Measurements from ENCODE around the gene SLC50A1. TPM values are rescaled to one million over a fixed set of nuclear protein-coding genes. Genes with fewer than 3 reads are reported as not detected.
A peak's percentile ranks its signal among the peaks of the same experiment; 100 is the strongest.

The SLC50A1 gene
- polyA plus RNA-seq (2011; rRNA removed) (39.5 and 47.4 TPM in 2 replicates), polyA minus RNA-seq (2011; rRNA and poly(A)+ RNA removed) (20.7 and 33.1 TPM in 2 replicates)

- peak; percentile 73 for DNase-seq (ENCODE audit: low read depth)
- CTCF ChIA-PET = interaction anchor here (0.6 to 4.2 kb wide), 8 partner anchors 10 to 50 kb away, joined by 3 to 19 read pairs (median 8); partner anchors contain the start of gene KRTCAP2
Measured at GRCh38 chr1:155135415-155136028, at the start of gene SLC50A1. Gene SLC50A1 (plus strand): TSS chr1:155135852. CDS start chr1:155135912, 60 bp downstream.

GRCh38 chr1:155086128-155086741 lies 49.4 kb upstream of the SLC50A1 start:
- no peaks in the 10 kb centered on the region for H3K36me3 ChIP-seq (ENCODE audit: control insufficient read depth, insufficient read depth, low read length)
- peak; percentile 97 for TF ChIP-seq CTCF (IDR thresholded peaks at IDR 0.05; ENCODE audit: insufficient read depth, low read depth, low read length)
- no peak overlapping the region for H3K4me3 ChIP-seq (ENCODE audit: low read depth, low read length)
- ChIA-PET CTCF (interaction anchor here (0.6 to 4.7 kb wide), 21 partner anchors 10 to 606 kb away, joined by 3 to 147 read pairs (median 10); partner anchors contain the start of genes ADAM15, EFNA4, KRTCAP2 and PBXIP1), POLR2A (no interaction called here)
- peaks cover 23% of the 10 kb centered on the region for H3K27me3 ChIP-seq (ENCODE audit: control insufficient read depth, insufficient read depth, low read length)
- DNase-seq (ENCODE audit: low read depth) = no peak

More at GRCh38 chr1:155135415-155136028, at the start of gene SLC50A1:
- Histone ChIP-seq H3K36me3 (ENCODE audit: control insufficient read depth, insufficient read depth, low read length) (peaks cover 5% of the 10 kb centered on the region), H3K27me3 (ENCODE audit: control insufficient read depth, insufficient read depth, low read length) (no peaks in the 10 kb centered on the region), H3K4me3 (ENCODE audit: low read depth, low read length) (peak within 1 kb of the TSS; percentile 82)
- POLR2A ChIA-PET = interaction anchor here (0.7 kb wide), 1 partner anchor 1150 kb away, joined by 4 read pairs; the partner anchor contains the start of gene RAB13
- no peak for TF ChIP-seq CTCF (IDR thresholded peaks at IDR 0.05; ENCODE audit: insufficient read depth, low read depth, low read length)

GRCh38 chr1:155086856-155087535 lies 48.7 kb upstream of the SLC50A1 start:
- Histone ChIP-seq H3K27me3 (ENCODE audit: control insufficient read depth, insufficient read depth, low read length) (peaks cover 19% of the 10 kb centered on the region), H3K36me3 (ENCODE audit: control insufficient read depth, insufficient read depth, low read length) (no peaks in the 10 kb centered on the region), H3K4me3 (ENCODE audit: low read depth, low read length) (no peak overlapping the region)
- ChIA-PET POLR2A (no interaction called here), CTCF (interaction anchor here (0.6 to 4.7 kb wide), 14 partner anchors 9 to 131 kb away, joined by 3 to 147 read pairs (median 10); partner anchors contain the start of genes ADAM15, EFNA4, KRTCAP2 and PBXIP1)
- DNase-seq (ENCODE audit: low read depth) = no peak
- TF ChIP-seq CTCF (IDR thresholded peaks at IDR 0.05; ENCODE audit: insufficient read depth, low read depth, low read length) = no peak

GRCh38 chr1:155091071-155092051 lies 44.3 kb upstream of the SLC50A1 start:
- POLR2A ChIA-PET = no interaction called here
- peaks cover 6% of the 10 kb centered on the region for H3K27me3 ChIP-seq (ENCODE audit: control insufficient read depth, insufficient read depth, low read length)

More at GRCh38 chr1:155091071-155092051, 44.3 kb upstream of the SLC50A1 start:
- Histone ChIP-seq H3K4me3 (ENCODE audit: low read depth, low read length) (no peak overlapping the region), H3K36me3 (ENCODE audit: control insufficient read depth, insufficient read depth, low read length) (no peaks in the 10 kb centered on the region)
- no peak for DNase-seq (ENCODE audit: low read depth)
- CTCF ChIA-PET = interaction anchor here (0.7 to 6.7 kb wide), 39 partner anchors 9 to 560 kb away, joined by 3 to 259 read pairs (median 5); partner anchors contain the start of genes ADAM15, EFNA3, EFNA4 and KRTCAP2
- peak; percentile 98 for TF ChIP-seq CTCF (IDR thresholded peaks at IDR 0.05; ENCODE audit: insufficient read depth, low read depth, low read length)

Measured in BJ (cell line).